Measurements from ENCODE around the gene RAMP3.

Gene RAMP3

DNA sequence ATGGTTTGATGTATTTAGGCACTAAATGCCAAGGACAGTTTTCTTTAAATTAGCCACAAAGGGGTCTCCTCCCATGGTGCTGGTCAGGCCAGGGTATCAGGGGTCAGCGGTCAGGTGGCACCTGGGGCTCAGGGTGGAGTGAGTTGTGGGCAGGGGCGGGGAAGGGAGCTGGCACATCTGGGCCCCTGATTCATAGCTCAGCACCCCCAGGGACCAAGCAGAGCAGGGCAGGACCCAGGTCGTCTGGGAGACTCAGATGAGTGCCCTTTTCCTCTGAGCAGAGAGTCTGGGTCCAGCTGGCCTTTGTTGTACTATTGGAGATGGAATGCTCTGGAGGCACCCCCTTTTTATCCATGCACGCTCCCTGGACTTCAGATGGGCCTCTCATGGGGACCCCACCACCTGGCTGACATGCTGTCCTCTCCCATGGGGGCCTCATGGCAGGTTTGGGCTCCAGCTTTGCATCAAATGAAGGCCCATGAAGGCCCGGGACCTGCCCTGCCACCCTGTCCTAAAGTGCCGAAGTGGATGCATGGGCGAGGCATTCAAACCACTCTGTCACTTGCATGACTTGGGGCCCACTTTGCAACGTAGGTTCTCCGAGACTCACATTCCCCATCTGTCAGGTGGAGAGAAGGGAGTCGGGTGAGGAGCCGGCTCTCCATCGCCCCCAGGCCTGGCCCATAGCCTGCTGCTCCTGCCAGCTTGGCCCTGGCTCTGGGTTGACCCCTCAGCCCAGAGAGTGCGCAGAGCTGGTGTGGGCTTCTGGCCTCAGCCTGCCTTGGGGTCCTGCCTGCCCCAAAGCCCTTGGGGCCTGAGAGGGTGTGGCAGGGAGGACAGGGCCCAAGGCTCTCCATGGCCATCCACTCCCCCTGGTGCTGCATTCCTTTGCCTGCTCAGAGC is 66.4 kb downstream of the RAMP3 start:
- Histone ChIP-seq H3K79me2 (ENCODE audit: insufficient read depth, low read length) (no peaks in the 10 kb centered on the region), H3K4me1 (ENCODE audit: insufficient read depth, low read length, poor library complexity, severe bottlenecking) (no peaks in the 10 kb centered on the region), H4K20me1 (ENCODE audit: insufficient read depth, low read length, poor library complexity, severe bottlenecking) (no peaks in the 10 kb centered on the region), H3K9me2 (replicated peaks; ENCODE audit: low read depth, low read length) (no peaks in the 10 kb centered on the region), H2AFZ (ENCODE audit: low read length) (no peak overlapping the region), H3F3A (ENCODE audit: low read depth) (no peaks in the 10 kb centered on the region), H3K4me3 (ENCODE audit: low read length, poor library complexity, severe bottlenecking) (no peak overlapping the region), H3K27me3 (ENCODE audit: insufficient read depth, low read length, poor library complexity, severe bottlenecking) (no peaks in the 10 kb centered on the region), H3K9ac (ENCODE audit: low read depth, low read length, poor library complexity, severe bottlenecking) (no peak overlapping the region), H3K4me2 (ENCODE audit: low read depth, low read length, poor library complexity, severe bottlenecking) (no peak overlapping the region), H3K36me3 (ENCODE audit: insufficient read depth, low read length) (no peaks in the 10 kb centered on the region), H3K9me3 (ENCODE audit: insufficient read depth, low read depth, low read length) (no peaks in the 10 kb centered on the region)
- no peak for TF ChIP-seq EZH2phosphoT487 (IDR thresholded peaks at IDR 0.05; ENCODE audit: borderline replicate concordance)
- TF ChIP-seq, protein P1, sequence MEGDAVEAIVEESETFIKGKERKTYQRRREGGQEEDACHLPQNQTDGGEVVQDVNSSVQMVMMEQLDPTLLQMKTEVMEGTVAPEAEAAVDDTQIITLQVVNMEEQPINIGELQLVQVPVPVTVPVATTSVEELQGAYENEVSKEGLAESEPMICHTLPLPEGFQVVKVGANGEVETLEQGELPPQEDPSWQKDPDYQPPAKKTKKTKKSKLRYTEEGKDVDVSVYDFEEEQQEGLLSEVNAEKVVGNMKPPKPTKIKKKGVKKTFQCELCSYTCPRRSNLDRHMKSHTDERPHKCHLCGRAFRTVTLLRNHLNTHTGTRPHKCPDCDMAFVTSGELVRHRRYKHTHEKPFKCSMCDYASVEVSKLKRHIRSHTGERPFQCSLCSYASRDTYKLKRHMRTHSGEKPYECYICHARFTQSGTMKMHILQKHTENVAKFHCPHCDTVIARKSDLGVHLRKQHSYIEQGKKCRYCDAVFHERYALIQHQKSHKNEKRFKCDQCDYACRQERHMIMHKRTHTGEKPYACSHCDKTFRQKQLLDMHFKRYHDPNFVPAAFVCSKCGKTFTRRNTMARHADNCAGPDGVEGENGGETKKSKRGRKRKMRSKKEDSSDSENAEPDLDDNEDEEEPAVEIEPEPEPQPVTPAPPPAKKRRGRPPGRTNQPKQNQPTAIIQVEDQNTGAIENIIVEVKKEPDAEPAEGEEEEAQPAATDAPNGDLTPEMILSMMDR (conservative IDR thresholded peaks at IDR 0.05; ENCODE audit: low read length), result no peak

DNA sequence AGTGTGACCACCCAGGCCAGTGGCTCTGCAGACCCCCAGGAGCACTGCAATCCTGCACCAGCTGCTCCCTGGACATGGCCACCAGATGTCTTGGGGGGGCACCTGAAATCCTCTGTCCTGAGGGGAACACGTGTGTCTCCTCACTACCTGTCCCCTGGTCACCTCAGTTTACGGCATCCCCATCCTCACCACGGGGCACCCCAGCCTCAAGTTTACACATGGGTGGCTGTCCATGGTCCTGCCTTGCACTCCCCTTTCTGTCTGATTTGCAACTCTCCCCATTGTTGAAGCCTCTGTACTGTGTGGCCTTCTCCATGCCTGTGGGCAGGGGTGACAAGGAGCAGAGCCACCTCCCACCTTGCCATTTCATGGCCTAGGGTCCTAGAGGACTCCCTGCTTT is 67.2 kb downstream of the RAMP3 start:
- TF ChIP-seq EZH2phosphoT487 (IDR thresholded peaks at IDR 0.05; ENCODE audit: borderline replicate concordance), result no peak
- TF ChIP-seq, protein P1 (conservative IDR thresholded peaks at IDR 0.05; ENCODE audit: low read length), result no peak
- Histone ChIP-seq H3K36me3 (ENCODE audit: insufficient read depth, low read length) (no peaks in the 10 kb centered on the region), H3K9ac (ENCODE audit: low read depth, low read length, poor library complexity, severe bottlenecking) (no peak overlapping the region), H3K27me3 (ENCODE audit: insufficient read depth, low read length, poor library complexity, severe bottlenecking) (no peaks in the 10 kb centered on the region), H3K9me2 (replicated peaks; ENCODE audit: low read depth, low read length) (no peaks in the 10 kb centered on the region), H3K4me1 (ENCODE audit: insufficient read depth, low read length, poor library complexity, severe bottlenecking) (no peaks in the 10 kb centered on the region), H4K20me1 (ENCODE audit: insufficient read depth, low read length, poor library complexity, severe bottlenecking) (no peaks in the 10 kb centered on the region), H3K4me3 (ENCODE audit: low read length, poor library complexity, severe bottlenecking) (no peak overlapping the region), H3K79me2 (ENCODE audit: insufficient read depth, low read length) (no peaks in the 10 kb centered on the region), H3K4me2 (ENCODE audit: low read depth, low read length, poor library complexity, severe bottlenecking) (no peak overlapping the region), H3K9me3 (ENCODE audit: insufficient read depth, low read depth, low read length) (no peaks in the 10 kb centered on the region), H2AFZ (ENCODE audit: low read length) (no peak overlapping the region), H3F3A (ENCODE audit: low read depth) (no peaks in the 10 kb centered on the region)

DNA sequence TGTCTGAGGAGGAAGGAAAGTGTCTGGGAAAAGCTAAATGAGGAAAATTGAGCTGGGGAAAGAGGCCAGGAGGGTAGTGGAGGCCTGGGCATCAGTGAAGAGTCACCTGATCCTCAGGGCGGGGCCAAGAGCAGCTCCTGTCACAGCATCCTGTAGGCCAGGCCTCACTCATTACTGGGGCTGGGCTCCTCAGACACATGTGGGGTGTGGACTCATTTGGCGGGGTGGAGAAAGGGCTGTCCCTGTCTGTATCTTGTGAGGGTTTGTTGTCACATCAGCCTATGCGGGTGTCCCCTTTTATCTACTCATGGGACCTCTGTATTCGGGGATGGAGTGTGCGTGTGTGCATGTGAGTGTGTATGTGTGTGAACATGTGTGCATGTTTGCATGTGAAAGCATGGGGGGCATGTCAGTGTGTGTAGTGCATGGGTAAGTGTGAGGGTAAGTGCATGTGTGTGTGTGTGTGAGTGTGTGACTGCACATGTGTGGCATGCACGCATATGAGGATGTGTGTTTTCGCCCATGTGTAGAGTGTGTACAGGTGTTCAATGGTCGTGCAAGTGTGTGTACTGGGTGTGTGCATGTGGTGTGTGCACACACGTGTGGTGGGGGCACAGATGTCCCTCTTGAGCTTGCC is 67.8 kb downstream of the RAMP3 start:
- Histone ChIP-seq H3F3A (ENCODE audit: low read depth) (no peaks in the 10 kb centered on the region), H3K27me3 (ENCODE audit: insufficient read depth, low read length, poor library complexity, severe bottlenecking) (no peaks in the 10 kb centered on the region), H3K9me3 (ENCODE audit: insufficient read depth, low read depth, low read length) (no peaks in the 10 kb centered on the region)

More for the DNA sequence above, 67.8 kb downstream of the RAMP3 start:
- Histone ChIP-seq H3K79me2 (ENCODE audit: insufficient read depth, low read length) (no peaks in the 10 kb centered on the region), H3K4me1 (ENCODE audit: insufficient read depth, low read length, poor library complexity, severe bottlenecking) (no peaks in the 10 kb centered on the region), H3K36me3 (ENCODE audit: insufficient read depth, low read length) (no peaks in the 10 kb centered on the region), H3K4me2 (ENCODE audit: low read depth, low read length, poor library complexity, severe bottlenecking) (no peak overlapping the region), H3K9ac (ENCODE audit: low read depth, low read length, poor library complexity, severe bottlenecking) (no peak overlapping the region), H3K4me3 (ENCODE audit: low read length, poor library complexity, severe bottlenecking) (no peak overlapping the region), H3K9me2 (replicated peaks; ENCODE audit: low read depth, low read length) (no peaks in the 10 kb centered on the region), H2AFZ (ENCODE audit: low read length) (no peak overlapping the region), H4K20me1 (ENCODE audit: insufficient read depth, low read length, poor library complexity, severe bottlenecking) (no peaks in the 10 kb centered on the region)
- TF ChIP-seq, protein P1 (conservative IDR thresholded peaks at IDR 0.05; ENCODE audit: low read length), result no peak
- TF ChIP-seq EZH2phosphoT487 (IDR thresholded peaks at IDR 0.05; ENCODE audit: borderline replicate concordance), result no peak

Measured in Loucy (cell line).